Measurements from ENCODE around the gene GGT6. TPM values are rescaled to one million over a fixed set of nuclear protein-coding genes. Genes with fewer than 3 reads are reported as not detected.
"Not testable (repeated sequence)": the region's sequence is repeated elsewhere in the genome, so short reads cannot be mapped to it uniquely, and the experiment has no call there.

GGT6 gene
- total RNA-seq, 1 donor from 2014 or later = not detected

DNA sequence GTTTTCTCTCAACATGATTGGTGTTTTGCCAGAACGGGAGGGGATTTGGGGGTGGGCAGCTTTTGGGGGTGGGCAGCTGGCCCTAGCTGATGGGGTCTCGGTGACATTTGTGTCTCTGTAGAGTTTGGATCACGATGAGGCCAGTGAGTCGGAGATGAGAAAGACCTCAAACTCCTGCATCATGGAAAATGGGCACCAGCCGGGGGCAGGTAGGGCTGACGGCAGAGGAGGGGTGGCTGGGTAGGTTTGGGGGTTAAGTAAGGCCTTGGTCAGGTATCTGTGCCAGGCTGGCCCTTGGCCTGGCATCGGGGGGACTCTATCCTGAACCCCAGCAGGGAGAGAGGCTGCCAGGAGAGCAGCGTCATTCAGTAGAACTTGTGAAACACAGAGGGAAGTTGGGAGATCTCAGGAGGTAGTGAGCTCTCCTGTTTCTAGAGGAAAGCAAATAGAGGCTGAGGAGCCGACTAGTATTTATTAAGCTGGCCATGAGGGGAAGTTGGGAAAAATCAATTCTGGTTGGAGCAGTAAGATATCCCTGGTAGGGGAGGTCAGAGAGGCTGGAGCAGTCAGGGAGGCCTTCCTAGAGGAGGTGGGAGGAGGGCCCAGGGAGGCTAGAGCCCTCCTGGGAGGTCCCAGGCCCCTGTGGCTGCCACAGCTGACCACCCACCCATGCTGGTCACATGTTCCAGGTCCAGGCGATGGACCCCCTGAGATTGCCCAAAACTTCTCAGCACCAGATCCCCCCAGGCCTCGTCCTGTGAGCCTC is 32.0 kb upstream of the GGT6 start:
- no peak for DNase-seq (ENCODE audit: low spot score)

DNA sequence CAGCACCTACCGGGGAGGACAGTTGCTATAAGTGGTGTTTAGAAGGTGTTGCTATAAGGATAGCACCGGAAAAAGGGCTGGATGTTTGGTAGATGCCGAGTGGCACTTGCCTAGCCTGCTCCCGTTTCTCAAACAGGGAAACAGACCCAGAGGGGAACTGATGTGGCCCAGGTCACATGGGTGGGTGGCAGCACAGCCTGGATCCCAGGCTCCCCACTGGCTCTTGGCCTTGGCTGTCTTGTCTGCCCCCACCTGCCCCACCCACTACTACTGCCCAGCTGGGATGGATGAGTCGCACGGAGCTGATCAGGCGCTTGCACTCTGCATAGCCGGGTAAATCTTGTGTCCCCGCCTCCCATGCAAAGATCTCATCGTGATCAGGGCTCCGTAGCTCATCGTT is 31.2 kb upstream of the GGT6 start:
- no peak for DNase-seq (ENCODE audit: low spot score)

DNA sequence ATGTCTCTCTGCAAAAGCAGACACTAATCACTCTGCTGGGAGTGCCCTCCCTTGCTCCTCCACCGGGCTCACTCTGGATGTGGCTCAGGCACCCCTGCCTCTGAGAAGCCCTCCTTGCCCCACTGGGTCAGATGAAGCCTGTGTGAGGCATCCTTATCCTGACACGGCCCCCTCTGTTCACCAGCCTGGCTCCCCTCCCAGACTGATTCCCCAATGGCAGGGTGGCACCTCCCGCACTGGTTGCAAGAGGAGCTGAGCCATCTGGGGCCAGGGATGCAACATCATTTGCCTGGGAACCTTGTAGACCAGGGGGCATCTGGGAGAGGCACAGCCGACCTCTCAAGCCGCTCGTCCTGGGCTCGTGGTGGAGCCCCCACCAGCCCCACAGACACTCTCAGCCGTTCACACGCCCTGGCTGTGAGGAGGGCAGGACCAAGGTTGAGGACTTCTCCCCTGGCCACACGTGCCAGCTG is 30.6 kb upstream of the GGT6 start:
- no peak for DNase-seq (ENCODE audit: low spot score)

DNA sequence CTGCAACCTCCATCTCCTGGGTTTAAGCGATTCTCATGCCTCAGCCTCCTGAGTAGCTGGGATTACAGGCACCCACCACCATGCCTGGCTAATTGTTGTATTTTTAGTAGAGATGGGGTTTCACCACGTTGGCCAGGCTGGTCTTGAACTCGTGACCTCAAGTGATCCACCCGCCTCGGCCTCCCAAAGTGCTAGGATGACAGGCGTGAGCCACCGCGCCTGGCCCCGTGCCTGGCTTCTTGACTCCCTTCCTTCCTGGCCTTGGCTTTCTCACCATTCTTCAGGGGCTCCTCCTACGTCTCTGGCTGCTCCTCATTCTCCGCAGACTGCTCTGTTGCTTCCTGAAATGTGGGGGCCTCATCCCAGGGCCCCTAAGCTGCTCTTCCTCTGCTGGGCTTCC is 29.7 kb upstream of the GGT6 start:
- DNase-seq (ENCODE audit: low spot score) = not testable (repeated sequence)

DNA sequence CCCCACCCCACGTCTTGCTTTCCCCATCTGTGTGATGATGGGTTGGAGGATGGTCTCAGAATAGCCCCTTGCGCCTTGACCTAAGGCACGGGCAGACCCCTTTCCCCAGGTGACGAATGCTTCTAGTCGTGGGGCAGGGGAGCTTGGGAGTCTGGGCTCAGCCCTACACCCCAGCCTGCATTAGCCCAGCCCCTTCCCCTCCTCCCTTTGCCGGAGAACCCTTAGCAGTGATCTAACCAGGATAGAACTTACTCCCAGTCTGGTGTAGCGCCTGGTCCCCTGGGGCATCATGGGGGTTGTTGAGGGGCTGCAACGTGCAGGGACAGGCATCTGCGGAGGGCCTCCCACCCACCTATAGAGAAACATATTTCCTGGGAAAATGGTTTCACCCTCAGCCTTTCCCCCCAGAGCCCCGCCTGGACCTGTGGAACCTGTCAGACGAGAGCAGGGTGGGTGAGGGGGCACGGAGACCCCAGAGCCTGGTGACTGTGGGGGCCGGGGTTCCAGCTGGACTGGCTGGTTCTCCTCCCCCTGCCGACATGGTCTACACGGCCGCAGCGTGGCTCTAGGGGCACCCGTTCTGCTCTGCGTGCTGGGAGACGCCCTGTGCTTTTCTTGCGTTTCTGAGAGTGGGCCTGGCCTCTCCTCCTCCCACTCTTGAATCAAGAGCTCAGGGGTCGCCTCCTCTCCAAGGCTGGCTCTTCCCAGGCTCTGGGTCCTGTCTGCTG is 28.7 kb upstream of the GGT6 start:
- DNase-seq (ENCODE audit: low spot score) = no peak

DNA sequence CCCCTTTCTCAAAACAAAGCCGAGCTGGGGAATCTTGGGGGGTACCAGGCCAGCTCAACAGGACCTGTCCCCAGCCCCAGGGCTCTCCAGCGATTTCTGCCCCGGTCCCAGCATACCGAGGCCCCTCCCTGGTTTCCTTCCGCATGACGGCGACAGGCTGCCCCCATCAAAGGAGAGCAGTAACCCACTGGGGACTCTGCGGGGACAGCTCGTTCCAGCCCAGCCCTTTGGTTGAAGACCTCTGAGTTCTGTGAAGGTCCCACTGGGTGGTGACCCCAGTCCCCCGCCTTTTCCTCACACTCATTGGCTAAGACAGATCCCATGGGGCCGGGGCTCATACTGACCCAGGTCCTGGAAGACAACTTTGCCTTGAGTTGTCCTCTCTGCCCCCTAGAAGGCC is 28.0 kb upstream of the GGT6 start:
- DNase-seq (ENCODE audit: low spot score) = no peak

DNA sequence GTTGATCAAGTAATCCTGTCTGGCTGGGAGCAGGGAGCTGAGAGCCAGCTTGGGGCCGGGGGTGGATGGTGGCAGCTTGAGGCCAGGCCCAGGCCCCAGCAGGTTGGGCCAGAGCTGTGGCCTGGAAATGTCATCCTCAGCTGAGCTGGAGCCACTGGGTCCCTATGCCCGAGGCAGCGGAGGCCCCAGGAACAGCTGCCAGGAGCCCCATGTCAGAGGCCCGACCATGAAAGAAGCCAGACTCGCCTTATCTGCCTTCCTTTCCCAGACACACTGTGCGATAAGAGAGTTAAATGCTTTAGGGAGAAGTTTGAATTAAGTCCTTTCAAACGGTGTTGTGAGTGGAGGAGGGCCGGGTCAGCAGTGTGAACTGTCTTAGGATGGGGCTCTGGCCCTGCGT is 27.4 kb upstream of the GGT6 start:
- no peak for DNase-seq (ENCODE audit: low spot score)

DNA sequence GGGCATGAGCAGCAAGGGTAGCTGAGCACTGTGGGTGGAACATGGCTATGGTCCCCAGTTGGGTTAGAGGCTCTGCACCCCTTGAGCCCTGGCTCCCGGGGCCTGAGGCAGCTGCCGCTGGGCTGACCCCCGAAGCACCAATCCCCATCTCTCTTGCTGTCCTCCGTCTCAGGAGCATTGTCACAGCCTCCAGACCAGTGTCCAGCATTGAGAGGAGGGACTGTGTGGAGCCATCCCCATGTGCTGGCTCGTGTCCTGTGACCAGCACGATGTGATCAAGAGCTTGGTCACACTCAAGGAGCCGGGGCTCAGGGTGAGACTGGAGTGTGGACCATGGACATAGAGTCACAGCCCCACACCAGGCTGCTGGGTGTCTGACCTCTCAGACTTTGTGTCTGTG is 26.8 kb upstream of the GGT6 start:
- no peak for DNase-seq (ENCODE audit: low spot score)

DNA sequence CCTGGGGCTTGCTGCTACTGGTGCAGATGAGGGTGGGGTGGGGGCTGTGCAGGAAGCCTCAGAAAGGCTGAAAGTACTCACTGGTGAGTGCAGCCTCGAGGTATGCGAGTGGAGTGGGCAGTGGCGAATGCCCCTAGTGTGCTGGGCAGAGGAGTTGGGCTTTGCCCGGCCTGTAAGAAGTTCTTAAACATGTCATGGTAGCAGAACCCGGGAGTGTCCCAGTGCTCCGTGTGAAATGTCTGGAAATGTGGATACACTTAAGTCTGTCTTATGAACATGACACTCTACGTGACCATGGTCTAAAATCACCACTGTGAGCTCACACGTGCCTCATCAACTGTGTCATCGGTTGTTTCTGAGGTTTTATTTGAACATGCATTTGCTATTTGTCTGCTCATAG is 25.7 kb upstream of the GGT6 start:
- no peak for DNase-seq (ENCODE audit: low spot score)

DNA sequence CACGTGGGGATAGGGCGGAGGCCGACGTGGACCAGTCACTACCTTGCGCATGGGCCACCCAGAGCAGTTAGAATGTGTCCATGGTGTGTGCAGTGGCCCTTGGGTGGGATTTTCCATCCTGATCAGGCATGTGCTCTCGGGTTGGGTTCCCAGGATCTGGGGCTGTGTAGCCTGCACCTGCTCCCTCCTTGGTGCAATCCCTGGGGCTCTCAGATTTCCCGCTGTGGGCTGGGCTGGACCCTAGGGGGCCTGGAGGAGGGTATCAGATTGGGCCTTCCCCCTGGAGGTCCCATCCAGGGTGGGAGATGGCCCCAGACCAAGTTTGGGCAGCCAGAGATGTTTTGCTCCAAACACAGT is 25.2 kb upstream of the GGT6 start:
- DNase-seq (ENCODE audit: low spot score) = no peak

DNA sequence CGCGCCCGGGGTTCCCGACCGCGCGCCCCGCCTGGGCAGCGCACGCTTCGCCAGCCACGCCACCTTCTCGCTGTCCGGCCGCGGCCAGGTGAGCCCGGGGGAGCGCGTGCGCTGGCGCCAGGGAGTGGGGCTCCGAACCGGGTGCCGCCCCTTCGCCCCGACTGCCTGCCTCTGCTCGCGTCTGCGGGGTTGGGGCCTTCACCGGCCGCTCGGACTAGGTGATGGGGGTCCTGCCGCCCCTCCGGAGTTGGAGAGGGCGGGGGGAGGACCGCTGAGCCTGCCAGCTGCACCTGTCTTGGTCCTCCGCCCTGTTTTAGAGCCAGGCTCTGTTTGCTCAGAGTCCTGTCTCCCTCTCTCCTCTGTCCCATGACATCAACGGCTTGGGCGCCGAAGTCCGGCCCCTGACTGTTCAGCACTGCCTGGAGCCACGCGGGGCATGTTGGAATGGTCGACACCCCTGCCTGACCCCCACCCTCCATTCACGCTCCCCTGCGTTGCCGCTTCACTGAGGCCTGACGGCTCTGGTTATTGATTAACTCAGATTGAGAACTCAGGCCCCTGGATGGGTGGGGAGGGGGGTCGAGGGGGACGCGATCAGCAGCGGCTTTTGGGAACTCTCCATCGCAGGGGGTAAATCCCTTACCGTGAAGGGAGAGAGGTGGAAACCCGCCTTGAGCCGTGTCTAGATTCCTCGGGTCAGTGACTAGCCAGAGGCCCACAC is 24.7 kb upstream of the GGT6 start:
- DNase-seq (ENCODE audit: low spot score) = no peak

DNA sequence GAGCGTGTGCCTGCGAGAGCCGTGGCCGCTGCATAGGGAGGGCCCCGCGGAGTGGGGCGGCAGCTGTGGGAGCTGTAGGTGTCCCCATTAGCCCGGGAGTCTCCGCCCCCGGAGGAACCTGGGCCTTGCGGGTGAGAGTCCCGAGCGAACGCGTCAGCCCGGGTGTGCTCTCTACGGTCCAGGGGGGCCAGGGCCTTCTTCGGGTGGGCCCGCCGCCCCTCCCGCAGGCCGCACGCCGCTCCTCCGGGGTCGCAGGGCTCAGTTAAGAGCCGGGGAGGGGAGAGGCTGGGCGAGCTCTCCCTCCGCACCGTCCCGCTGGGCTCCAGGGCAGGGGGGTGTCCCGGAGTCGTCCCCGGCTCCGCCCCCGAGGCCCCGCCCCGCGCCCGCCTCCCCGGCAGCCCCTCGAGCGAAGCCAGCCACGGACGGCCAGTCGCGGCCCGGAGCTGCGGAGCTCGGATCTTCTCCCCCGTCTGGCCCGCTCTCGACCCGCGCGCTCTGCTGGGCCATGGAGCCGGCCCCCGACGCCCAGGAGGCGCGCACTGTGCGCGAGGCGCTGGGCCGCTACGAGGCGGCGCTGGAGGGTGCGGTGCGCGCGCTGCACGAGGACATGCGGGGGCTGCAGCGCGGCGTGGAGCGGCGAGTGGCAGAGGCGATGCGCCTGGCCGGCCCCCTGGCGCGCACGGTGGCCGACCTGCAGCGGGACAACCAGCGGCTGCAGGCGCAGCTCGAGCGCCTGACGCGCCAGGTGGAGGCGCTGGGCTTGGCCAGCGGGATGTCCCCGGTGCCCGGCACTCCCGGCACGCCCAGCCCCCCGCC is 23.9 kb upstream of the GGT6 start, which contains the start of gene SMTNL2:
Gene SMTNL2, plus strand, starts transcription at position 429 of the 816 bp plus-strand sequence. Its CDS starts 77 bp downstream, at position 506.
- no peak for DNase-seq (ENCODE audit: low spot score)

DNA sequence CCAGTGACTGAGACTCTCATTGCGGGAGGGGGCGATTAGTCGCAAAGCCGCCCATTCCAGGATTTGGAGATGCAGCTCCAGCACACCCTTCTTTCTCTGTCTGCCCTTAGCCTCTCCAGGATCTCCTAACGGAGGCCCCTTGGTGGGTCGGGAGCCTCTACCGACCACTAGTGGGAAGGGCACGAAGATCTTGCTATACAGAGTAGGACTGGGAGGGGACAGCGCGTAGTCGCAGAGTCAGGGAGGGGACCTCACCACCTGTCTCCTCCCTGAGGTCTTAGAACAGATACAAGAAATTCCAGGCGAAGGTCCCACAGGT is 23.4 kb upstream of the GGT6 start:
- DNase-seq (ENCODE audit: low spot score) = no peak

DNA sequence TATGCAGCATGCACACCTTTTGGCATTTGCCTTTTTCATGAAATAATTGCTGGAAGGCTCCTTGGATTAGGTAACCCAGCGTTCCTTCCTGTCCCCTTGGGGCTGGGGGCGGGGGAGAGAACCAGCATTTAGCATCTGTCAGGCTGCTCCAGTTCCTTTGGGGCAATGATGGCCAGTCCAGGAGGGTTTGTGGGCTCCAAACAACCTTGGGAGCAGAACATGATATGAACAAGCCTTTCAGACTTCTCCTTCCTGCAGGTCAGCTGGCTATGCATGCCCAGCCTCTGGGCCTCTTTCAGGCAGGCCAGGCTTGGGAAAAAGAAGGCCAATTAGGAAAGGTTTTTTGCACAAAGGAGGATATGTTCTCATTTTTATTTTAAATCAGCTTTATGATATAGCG is 22.8 kb upstream of the GGT6 start:
- DNase-seq (ENCODE audit: low spot score) = no peak

DNA sequence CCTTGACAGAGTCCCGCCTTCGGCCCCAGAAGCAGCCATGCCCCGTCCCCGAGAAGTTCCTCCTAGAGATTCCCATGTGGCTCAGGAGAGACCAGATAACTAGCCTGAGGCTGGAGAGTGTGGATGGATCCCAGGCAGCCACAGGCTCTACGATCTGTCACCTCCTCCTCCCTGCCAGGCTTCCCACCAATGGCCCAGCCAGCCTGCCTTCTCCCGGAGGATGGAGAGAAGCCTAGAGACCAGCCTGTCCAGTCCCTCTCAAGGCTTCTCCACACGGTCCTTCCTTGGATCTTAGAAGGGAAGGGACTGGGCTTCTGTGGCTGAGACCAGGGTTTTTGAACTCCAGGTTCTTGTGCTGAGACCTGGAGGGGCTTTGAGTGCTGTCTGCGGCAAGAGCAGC is 22.3 kb upstream of the GGT6 start:
- DNase-seq (ENCODE audit: low spot score) = no peak

DNA sequence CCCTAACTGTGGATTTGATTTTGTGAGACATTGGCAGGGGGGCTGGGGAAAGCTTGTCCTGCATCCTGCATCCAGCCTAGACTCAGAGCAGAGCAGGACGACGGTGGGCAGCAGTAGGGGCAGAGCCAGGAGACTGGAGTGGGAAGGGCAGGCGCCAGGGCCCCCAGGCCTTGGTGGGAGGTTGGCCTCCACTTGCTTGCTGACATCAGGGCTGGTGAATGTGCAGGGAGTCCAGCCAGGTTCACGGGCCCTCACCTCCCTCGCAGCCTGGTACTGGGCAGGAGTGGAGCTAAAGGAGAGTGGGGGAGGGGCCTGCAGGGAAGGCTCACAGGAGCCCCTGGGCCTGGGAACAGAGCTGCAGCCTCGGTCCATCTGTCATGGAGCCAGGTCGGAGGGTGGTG is 21.7 kb upstream of the GGT6 start:
- no peak for DNase-seq (ENCODE audit: low spot score)

DNA sequence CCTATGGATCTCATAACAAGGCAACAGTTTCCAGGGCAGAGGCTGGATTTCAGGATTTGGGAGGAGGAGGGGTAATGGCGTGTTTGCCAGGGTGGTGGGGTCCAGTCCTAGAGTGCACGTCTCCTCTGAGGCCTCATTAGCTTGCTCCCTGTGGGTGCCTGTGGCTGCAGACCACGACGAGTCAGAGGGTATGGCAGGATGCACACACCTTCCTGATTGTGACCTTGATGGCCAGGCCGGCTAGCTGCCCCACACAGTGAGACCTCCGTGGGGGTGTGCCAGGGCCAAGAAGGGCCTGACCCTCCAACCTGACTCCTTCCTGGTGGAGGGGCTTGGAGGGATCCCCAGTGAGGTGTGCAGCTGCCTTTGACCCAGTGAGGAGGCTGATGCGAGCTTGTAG is 19.9 kb upstream of the GGT6 start:
- DNase-seq (ENCODE audit: low spot score) = no peak

DNA sequence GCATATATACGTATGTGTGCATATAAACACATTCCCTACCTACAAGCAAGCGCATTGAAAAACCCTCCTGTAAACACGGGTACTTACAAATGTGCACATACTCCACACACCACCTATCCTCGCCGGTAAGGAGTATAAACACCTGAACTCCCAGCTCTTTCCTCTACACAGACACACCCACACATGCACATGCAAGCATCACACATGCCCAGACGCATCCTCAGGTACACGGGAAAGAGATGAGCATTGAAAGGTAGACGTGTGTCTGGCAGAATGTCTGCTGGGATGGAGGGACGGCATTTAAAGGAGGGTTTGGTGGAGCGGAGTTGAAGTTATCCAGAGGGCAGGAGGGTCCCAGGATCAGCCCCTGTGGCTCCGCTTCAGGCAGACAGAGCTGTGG is 19.3 kb upstream of the GGT6 start:
- DNase-seq (ENCODE audit: low spot score) = no peak

DNA sequence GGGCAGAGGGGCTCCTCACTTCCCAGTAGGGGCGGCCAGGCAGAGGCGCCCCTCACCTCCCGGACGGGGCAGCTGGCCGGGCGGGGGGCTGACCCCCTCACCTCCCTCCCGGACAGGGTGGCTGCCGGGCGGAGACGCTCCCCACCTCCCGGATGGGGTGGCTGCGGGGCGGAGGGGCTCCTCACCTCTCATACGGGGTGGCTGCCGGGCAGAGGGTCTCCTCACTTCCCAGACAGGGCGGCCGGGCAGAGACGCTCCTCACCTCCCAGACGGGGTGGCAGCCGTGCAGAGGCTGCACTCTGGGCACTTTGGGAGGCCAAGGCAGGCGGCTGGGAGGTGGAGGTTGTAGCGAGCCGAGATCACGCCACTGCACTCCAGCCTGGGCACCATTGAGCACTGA is 18.0 kb upstream of the GGT6 start:
- not testable (repeated sequence) for DNase-seq (ENCODE audit: low spot score)

DNA sequence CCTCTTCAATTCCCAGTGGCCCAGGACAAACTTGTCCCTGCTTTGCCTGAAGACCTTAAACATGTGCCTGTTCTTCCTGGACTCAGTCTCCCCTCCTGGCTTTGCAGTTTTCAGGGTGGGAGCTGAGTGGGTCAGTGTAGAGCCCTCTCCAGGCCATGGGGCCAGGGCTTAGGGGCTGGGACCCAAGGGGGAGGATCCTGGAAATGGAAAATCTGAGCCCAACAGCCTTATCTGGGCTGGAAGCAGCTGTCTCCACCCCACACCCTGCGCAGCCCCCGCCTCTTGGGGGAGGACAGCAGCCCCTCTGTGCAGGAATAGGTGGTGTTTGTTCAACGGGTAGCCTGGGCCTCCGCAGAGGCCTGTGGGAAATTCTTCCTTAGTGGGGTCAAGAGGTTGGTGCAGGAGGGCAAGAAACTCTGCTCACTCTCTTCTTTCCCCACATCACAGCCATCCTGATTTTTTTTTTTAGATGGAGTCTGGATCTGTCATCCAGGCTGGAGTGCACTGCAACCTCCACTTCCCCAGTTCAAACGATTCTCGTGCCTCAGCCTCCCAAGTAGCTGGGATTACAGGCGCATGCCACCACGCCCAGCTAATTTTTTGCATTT is 17.1 kb upstream of the GGT6 start:
- no peak for DNase-seq (ENCODE audit: low spot score)

DNA sequence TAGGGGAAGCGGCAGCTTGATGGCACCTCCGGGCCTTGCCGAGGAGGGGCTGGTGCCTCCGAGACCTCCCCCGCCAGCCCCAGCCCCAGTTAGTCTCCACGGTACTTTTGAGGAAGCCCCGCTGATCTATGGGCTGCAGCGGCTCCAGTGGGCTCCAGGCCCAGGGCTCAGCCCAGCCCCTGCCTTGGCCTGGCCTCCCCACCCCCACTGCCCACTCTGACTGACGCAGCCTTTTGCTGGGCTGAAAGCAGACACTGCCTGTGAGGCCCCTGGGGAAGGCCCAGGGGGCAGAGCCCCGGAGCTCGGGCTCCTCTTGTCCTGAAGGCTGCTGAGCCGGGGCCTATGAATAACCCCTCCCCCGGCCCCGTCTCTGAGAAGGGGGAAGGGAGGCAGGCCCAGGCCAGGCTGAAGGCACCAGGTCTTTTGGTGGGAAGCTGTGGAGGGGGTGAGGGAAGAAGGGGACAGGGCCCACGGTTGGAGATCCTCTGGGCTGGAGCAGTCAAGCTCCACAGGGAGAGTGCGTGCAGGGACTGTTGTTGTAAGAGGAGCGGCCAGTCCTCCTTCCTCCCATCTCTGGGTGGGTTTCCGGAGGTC is 16.4 kb upstream of the GGT6 start:
- no peak for DNase-seq (ENCODE audit: low spot score)

All from mesenteric fat pad (tissue), 1 donor.